DOHH2 (cell line): ENCODE measurements around the gene ACTR6.

Source experiments
- H3F3A ChIP-seq: fragments of 200-600 bp; sonication (generic), shearing (Covaris generic); 2 replicates; pipeline ENCODE4 v1.6.0; 2016; ENCODE audit warnings: antibody characterized with exemption, mild to moderate bottlenecking; ENCODE audit not compliant: control insufficient read depth, insufficient read depth
- H3K27ac ChIP-seq: fragments of 200-600 bp; sonication (generic); 2 replicates; pipeline ENCODE4 v1.5.1; 2014; ENCODE audit warnings: low read depth, mild to moderate bottlenecking, low read length, moderate library complexity
- H3K27me3 ChIP-seq: fragments of 200-600 bp; sonication (generic); 2 replicates; pipeline ENCODE4 v1.6.1; 2014; ENCODE audit warnings: mild to moderate bottlenecking, low read length, mixed read lengths; ENCODE audit not compliant: control insufficient read depth
- H3K36me3 ChIP-seq: fragments of 200-600 bp; sonication (generic); 2 replicates; pipeline ENCODE4 v1.6.1; 2014; ENCODE audit warnings: mild to moderate bottlenecking, low read length, moderate library complexity, mixed read lengths; ENCODE audit not compliant: control insufficient read depth
- H3K4me1 ChIP-seq: fragments of 200-600 bp; sonication (generic); 2 replicates; pipeline ENCODE4 v1.6.1; 2014; ENCODE audit warnings: mild to moderate bottlenecking, low read length, mixed read lengths; ENCODE audit not compliant: control insufficient read depth
- H3K4me2 ChIP-seq: fragments of 200-600 bp; sonication (generic); 2 replicates; pipeline ENCODE4 v1.6.0; 2014; ENCODE audit warnings: mild to moderate bottlenecking, low read length, moderate library complexity
- H3K4me3 ChIP-seq: fragments of 200-600 bp; sonication (generic); 2 replicates; pipeline ENCODE4 v1.5.1; 2014; ENCODE audit warnings: mild to moderate bottlenecking, low read length, mixed read lengths
- H3K79me2 ChIP-seq: fragments of 200-600 bp; sonication (generic); 2 replicates; pipeline ENCODE4 v1.6.1; 2014; ENCODE audit warnings: mild to moderate bottlenecking, low read length, mixed read lengths; ENCODE audit not compliant: control insufficient read depth
- H3K9me2 ChIP-seq: fragments of 200-600 bp; sonication (generic); replicated peaks from 2 replicates; pipeline ENCODE4 v1.6.1; 2014; ENCODE audit warnings: mild to moderate bottlenecking, low read length, mixed read lengths; ENCODE audit not compliant: control insufficient read depth
- H3K9me3 ChIP-seq: fragments of 200-600 bp; sonication (generic); 2 replicates; pipeline ENCODE4 v1.6.1; 2014; ENCODE audit warnings: antibody characterized with exemption, low read length, mixed read lengths; ENCODE audit not compliant: control insufficient read depth, insufficient read depth
- H4K20me1 ChIP-seq: fragments of 200-600 bp; sonication (generic); 2 replicates; pipeline ENCODE4 v1.6.0; 2014; ENCODE audit warnings: low read depth, mild to moderate bottlenecking, antibody characterized with exemption, low read length, moderate library complexity; ENCODE audit not compliant: control insufficient read depth, insufficient read depth
- CTCF ChIP-seq: fragments of 200-600 bp; sonication (generic); IDR thresholded peaks from one replicate; pipeline ENCODE4 v1.5.1; 2014; ENCODE audit warnings: antibody characterized with exemption, mild to moderate bottlenecking, low read depth, low read length; ENCODE audit not compliant: poor library complexity, severe bottlenecking
- EZH2phosphoT487 ChIP-seq: fragments of 200-600 bp; sonication (generic); IDR thresholded peaks from 2 replicates; pipeline ENCODE4 v1.6.1; 2017; ENCODE audit warnings: borderline replicate concordance, mild to moderate bottlenecking, antibody characterized with exemption, low read length, moderate library complexity, mixed read lengths

The ACTR6 gene

GRCh38 chr12:100199023-100199346 is 1.6 kb upstream of the ACTR6 start:
- no peak for TF ChIP-seq EZH2phosphoT487
- no peak for TF ChIP-seq CTCF
- Histone ChIP-seq H3F3A (no peaks in the 10 kb centered on the region), H3K27me3 (no peaks in the 10 kb centered on the region), H3K9me2 (no peaks in the 10 kb centered on the region), H3K36me3 (peaks cover 16% of the 10 kb centered on the region), H3K4me3 (peak overlapping the region; percentile 93), H4K20me1 (no peaks in the 10 kb centered on the region), H3K79me2 (peaks cover 46% of the 10 kb centered on the region), H3K27ac (peak overlapping the region; percentile 54), H3K4me2 (peak overlapping the region; percentile 99), H3K9me3 (no peaks in the 10 kb centered on the region), H3K4me1 (peaks cover 29% of the 10 kb centered on the region)

- H3K27ac ChIP-seq = peak overlapping the region; percentile 54
- TF ChIP-seq CTCF = no peak
- no peak for TF ChIP-seq EZH2phosphoT487
Observed at GRCh38 chr12:100199347-100200149, 1.1 kb upstream of the ACTR6 start.

GRCh38 chr12:100201604-100202423 is 1.2 kb downstream of the ACTR6 start:
- Histone ChIP-seq H3K4me3 (peak overlapping the region; percentile 93), H3K27me3 (no peaks in the 10 kb centered on the region), H3K9me2 (no peaks in the 10 kb centered on the region), H4K20me1 (no peaks in the 10 kb centered on the region), H3K4me2 (peak overlapping the region; percentile 99), H3F3A (no peaks in the 10 kb centered on the region), H3K4me1 (peaks cover 29% of the 10 kb centered on the region), H3K9me3 (no peaks in the 10 kb centered on the region), H3K27ac (no peak overlapping the region), H3K36me3 (peaks cover 10% of the 10 kb centered on the region), H3K79me2 (peaks cover 55% of the 10 kb centered on the region)
- TF ChIP-seq CTCF = no peak
- no peak for TF ChIP-seq EZH2phosphoT487

More at GRCh38 chr12:100199347-100200149, 1.1 kb upstream of the ACTR6 start:
- Histone ChIP-seq H3K4me1 (peaks cover 29% of the 10 kb centered on the region), H3K9me2 (no peaks in the 10 kb centered on the region), H3K79me2 (peaks cover 52% of the 10 kb centered on the region), H3K4me2 (peak overlapping the region; percentile 99), H4K20me1 (no peaks in the 10 kb centered on the region), H3F3A (no peaks in the 10 kb centered on the region), H3K27me3 (no peaks in the 10 kb centered on the region), H3K9me3 (no peaks in the 10 kb centered on the region), H3K4me3 (peak overlapping the region; percentile 93), H3K36me3 (peaks cover 11% of the 10 kb centered on the region)
